ENCODE data around the gene ESRRB. TPM values are rescaled to one million over a fixed set of nuclear protein-coding genes. Genes with fewer than 3 reads are reported as not detected.

ESRRB gene
- total RNA-seq, 1 experiment from 2014 or later = not detected

DNA sequence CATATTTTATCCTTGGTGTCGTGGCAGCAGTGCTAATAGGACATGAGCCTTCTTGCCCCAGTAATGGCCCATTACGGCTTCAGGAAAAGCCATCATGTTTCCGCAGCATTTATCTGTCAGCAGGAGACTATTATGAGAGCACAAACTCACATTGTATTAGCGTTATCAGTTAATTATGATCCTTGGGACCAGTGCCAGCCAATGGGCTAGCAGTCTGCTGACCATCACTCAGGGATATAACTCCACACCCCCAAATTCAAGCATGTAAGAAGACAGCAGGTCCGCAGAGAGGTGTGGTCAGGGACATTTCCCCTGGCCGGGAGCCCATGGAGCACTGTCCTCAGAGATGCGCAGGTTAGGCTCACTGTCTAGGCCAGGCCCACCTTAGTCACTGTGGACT, 4.9 kb upstream of the ESRRB start:
- Histone ChIP-seq H3K4me2 (no peak overlapping the region), H3K4me3 (no peak overlapping the region), H3K27ac (no peak overlapping the region), H3K79me2 (ENCODE audit: low read depth) (no peaks in the 10 kb centered on the region), H3K9me3 (ENCODE audit: insufficient read depth, low read depth) (no peaks in the 10 kb centered on the region), H3K36me3 (ENCODE audit: low read depth) (no peaks in the 10 kb centered on the region), H4K20me1 (ENCODE audit: insufficient read depth) (no peaks in the 10 kb centered on the region), H3K27me3 (ENCODE audit: insufficient read depth, low read depth) (peaks cover 97% of the 10 kb centered on the region), H3F3A (ENCODE audit: insufficient read depth, low read depth) (no peaks in the 10 kb centered on the region), H2AFZ (no peak overlapping the region), H3K4me1 (replicated peaks; ENCODE audit: insufficient read depth) (no peaks in the 10 kb centered on the region), H3K9me2 (ENCODE audit: insufficient read depth) (no peaks in the 10 kb centered on the region)
- ChIA-PET POLR2A (ENCODE audit: unreplicated experiment) (no interaction called here), CTCF (no interaction called here)
- no peak for TF ChIP-seq EZH2 (IDR thresholded peaks at IDR 0.05; ENCODE audit: low read depth)
- TF ChIP-seq, protein P1, sequence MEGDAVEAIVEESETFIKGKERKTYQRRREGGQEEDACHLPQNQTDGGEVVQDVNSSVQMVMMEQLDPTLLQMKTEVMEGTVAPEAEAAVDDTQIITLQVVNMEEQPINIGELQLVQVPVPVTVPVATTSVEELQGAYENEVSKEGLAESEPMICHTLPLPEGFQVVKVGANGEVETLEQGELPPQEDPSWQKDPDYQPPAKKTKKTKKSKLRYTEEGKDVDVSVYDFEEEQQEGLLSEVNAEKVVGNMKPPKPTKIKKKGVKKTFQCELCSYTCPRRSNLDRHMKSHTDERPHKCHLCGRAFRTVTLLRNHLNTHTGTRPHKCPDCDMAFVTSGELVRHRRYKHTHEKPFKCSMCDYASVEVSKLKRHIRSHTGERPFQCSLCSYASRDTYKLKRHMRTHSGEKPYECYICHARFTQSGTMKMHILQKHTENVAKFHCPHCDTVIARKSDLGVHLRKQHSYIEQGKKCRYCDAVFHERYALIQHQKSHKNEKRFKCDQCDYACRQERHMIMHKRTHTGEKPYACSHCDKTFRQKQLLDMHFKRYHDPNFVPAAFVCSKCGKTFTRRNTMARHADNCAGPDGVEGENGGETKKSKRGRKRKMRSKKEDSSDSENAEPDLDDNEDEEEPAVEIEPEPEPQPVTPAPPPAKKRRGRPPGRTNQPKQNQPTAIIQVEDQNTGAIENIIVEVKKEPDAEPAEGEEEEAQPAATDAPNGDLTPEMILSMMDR (conservative IDR thresholded peaks at IDR 0.05) = no peak
- BruUV-seq (replicated peaks) = no TSS peak
- intact Hi-C loops (cut with micrococcal nuclease; ENCODE audit: unreplicated experiment) = no loop called here
- DNase-seq = no peak

- Histone ChIP-seq H3K9me3 (ENCODE audit: insufficient read depth, low read depth) (no peaks in the 10 kb centered on the region), H3K4me1 (replicated peaks; ENCODE audit: insufficient read depth) (no peaks in the 10 kb centered on the region), H3K4me3 (no peak overlapping the region), H3K36me3 (ENCODE audit: low read depth) (no peaks in the 10 kb centered on the region), H3K4me2 (no peak overlapping the region), H3K27ac (no peak overlapping the region), H3K79me2 (ENCODE audit: low read depth) (no peaks in the 10 kb centered on the region), H4K20me1 (ENCODE audit: insufficient read depth) (no peaks in the 10 kb centered on the region), H3F3A (ENCODE audit: insufficient read depth, low read depth) (no peaks in the 10 kb centered on the region), H3K9me2 (ENCODE audit: insufficient read depth) (no peaks in the 10 kb centered on the region), H2AFZ (no peak overlapping the region), H3K27me3 (ENCODE audit: insufficient read depth, low read depth) (peaks cover 98% of the 10 kb centered on the region)
- no peak for DNase-seq
- TF ChIP-seq, protein P1 (conservative IDR thresholded peaks at IDR 0.05) = no peak
- TF ChIP-seq EZH2 (IDR thresholded peaks at IDR 0.05; ENCODE audit: low read depth) = no peak
- POLR2A ChIA-PET (ENCODE audit: unreplicated experiment) = no interaction called here
- BruUV-seq (replicated peaks) = no TSS peak
- CTCF ChIA-PET = no interaction called here
- intact Hi-C loops (cut with micrococcal nuclease; ENCODE audit: unreplicated experiment) = no loop called here
These were observed 2.5 kb upstream of the ESRRB start for GRCh38 chr14:76373456-76373855.

- Histone ChIP-seq H4K20me1 (ENCODE audit: insufficient read depth) (no peaks in the 10 kb centered on the region), H3K27me3 (ENCODE audit: insufficient read depth, low read depth) (peaks cover 98% of the 10 kb centered on the region), H3K4me2 (no peak overlapping the region), H3K4me1 (replicated peaks; ENCODE audit: insufficient read depth) (no peaks in the 10 kb centered on the region), H3K9me2 (ENCODE audit: insufficient read depth) (no peaks in the 10 kb centered on the region), H3K36me3 (ENCODE audit: low read depth) (no peaks in the 10 kb centered on the region), H3K4me3 (no peak overlapping the region), H3F3A (ENCODE audit: insufficient read depth, low read depth) (no peaks in the 10 kb centered on the region), H2AFZ (no peak overlapping the region), H3K9me3 (ENCODE audit: insufficient read depth, low read depth) (no peaks in the 10 kb centered on the region), H3K27ac (no peak overlapping the region), H3K79me2 (ENCODE audit: low read depth) (no peaks in the 10 kb centered on the region)
- TF ChIP-seq, protein P1 (conservative IDR thresholded peaks at IDR 0.05) = no peak
- no peak for TF ChIP-seq EZH2 (IDR thresholded peaks at IDR 0.05; ENCODE audit: low read depth)
- ChIA-PET CTCF (no interaction called here), POLR2A (ENCODE audit: unreplicated experiment) (no interaction called here)
- BruUV-seq (replicated peaks) = no TSS peak
- no peak for DNase-seq
- intact Hi-C loops (cut with micrococcal nuclease; ENCODE audit: unreplicated experiment) = no loop called here
These were observed 453 bp upstream of the ESRRB start for GRCh38 chr14:76375484-76375883.
